HG03139 (cell line): Measurements from ENCODE around the gene SP110.
"Not testable (repeated sequence)": the region's sequence is repeated elsewhere in the genome, so short reads cannot be mapped to it uniquely, and the experiment has no call there.

Experiments
- ATAC-seq: cut with Tn5 transposase; IDR thresholded peaks from one replicate; pipeline ENCODE4 v1.9.1; 2021; ENCODE audit not compliant: unreplicated experiment

SP110 gene

GRCh38 chr2:230129343-230129742, 90.4 kb downstream of the SP110 start:
- no peak for ATAC-seq

- no peak for ATAC-seq
Observed at GRCh38 chr2:230128623-230129342, 91.0 kb downstream of the SP110 start.

- ATAC-seq, result no peak
Observed at GRCh38 chr2:230127195-230127594, 92.6 kb downstream of the SP110 start.

- peak; percentile 89 for ATAC-seq
Observed at GRCh38 chr2:230124757-230125431, 94.9 kb downstream of the SP110 start.

GRCh38 chr2:230124235-230124634, 95.5 kb downstream of the SP110 start:
- no peak for ATAC-seq

GRCh38 chr2:230120376-230120775, 99.4 kb downstream of the SP110 start:
- ATAC-seq, result not testable (repeated sequence)

GRCh38 chr2:230119827-230120226, 100.0 kb downstream of the SP110 start:
- ATAC-seq, result not testable (repeated sequence)
